Vagina (tissue), 2 donors: Measurements from ENCODE around the gene SCFD2. TPM values are rescaled to one million over a fixed set of nuclear protein-coding genes. Genes with fewer than 3 reads are reported as not detected.
"Not testable (repeated sequence)": the region's sequence is repeated elsewhere in the genome, so short reads cannot be mapped to it uniquely, and the experiment has no call there.

Source experiments
- DNase-seq, 2 donors: peaks; one replicate each; pipeline ENCODE4 v3.0.0-alpha.2; 2017; ENCODE audit errors: extremely low spot score in 2 of 2
- H3K27ac ChIP-seq: fragments of 200-600 bp; sonication (generic); one replicate; pipeline ENCODE4 v1.5.1; 2019
- H3K27me3 ChIP-seq: fragments of 200-600 bp; sonication (generic); one replicate; pipeline ENCODE4 v1.5.1; 2019
- H3K36me3 ChIP-seq, 2 donors: fragments of 200-600 bp; sonication (generic); one replicate each; pipeline ENCODE4 v1.5.1; 2017 to 2019
- H3K4me1 ChIP-seq: fragments of 200-600 bp; sonication (generic); one replicate; pipeline ENCODE4 v1.5.1; 2019
- H3K4me3 ChIP-seq, 2 donors: fragments of 200-600 bp; sonication (generic); 1 replicate in 1 of 2; 2 replicates in 1 of 2; pipeline ENCODE4 v1.5.1; 2016 to 2019
- H3K9me3 ChIP-seq: fragments of 200-600 bp; sonication (generic); one replicate; pipeline ENCODE4 v1.5.1; 2019
- POLR2A ChIP-seq, 2 donors: fragments of 450-650 bp; IDR thresholded peaks; one replicate each; pipeline ENCODE4 v1.6.1; 2017; ENCODE audit warnings: antibody characterized with exemption in 2 of 2, mild to moderate bottlenecking in 2 of 2, moderate library complexity in 2 of 2
- POLR2AphosphoS5 ChIP-seq, 2 donors: sonication (generic); formaldehyde crosslinking; IDR thresholded peaks; one replicate each; pipeline ENCODE4 v1.9.0; 2017; ENCODE audit warnings: antibody characterized with exemption in 2 of 2, mild to moderate bottlenecking in 2 of 2, low read depth in 1 of 2; ENCODE audit not compliant: insufficient read depth in 1 of 2
- intact Hi-C: fragments of 100-400 bp; cut with DNase I; formaldehyde crosslinking; loops from one replicate; pipeline ENCODE4 v1.15.1; 2023
- total RNA-seq: library from RNA; depleted of rRNA; stranded (reverse); fragments of >200 nt; gene quantifications from one replicate; pipeline ENCODE4 v1.2.3, GENCODE V29; 2016
- TF ChIP-seq, protein P1 (sequence below), 3 experiments: fragments of 450-650 bp in 2 of 3; fragments of 200-600 bp in 1 of 3; sonication (generic) in 1 of 3; IDR thresholded peaks; one replicate each; pipeline ENCODE4 v1.5.1; 2017 to 2019; ENCODE audit warnings: antibody characterized with exemption in 3 of 3, mild to moderate bottlenecking in 2 of 3, moderate library complexity in 2 of 3

SCFD2 gene
- total RNA-seq, 1 donor from 2014 or later, result 33.1 TPM

DNA sequence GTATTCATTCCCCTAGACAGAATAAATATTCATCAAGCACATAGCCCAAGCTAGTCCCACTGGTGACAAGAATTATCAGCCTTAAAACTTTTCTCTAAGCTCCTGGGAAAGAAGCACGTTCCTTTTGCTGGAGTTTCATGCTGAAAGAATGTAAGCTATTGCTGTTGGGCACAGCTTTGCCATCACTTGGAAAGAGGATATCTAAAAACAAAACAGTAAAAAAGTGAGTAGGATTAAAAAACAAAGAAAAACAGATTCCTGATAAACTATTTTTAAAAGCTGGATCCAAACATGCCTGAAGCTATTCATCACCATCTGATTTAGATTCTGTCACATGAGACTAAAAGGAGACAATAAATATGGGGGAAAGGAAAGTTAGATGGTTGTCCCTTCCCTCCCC, 176.8 kb downstream of the SCFD2 start:
- H3K27me3 ChIP-seq, result no peaks in the 10 kb centered on the region
- no peaks in the 10 kb centered on the region for H3K36me3 ChIP-seq
- TF ChIP-seq POLR2A (IDR thresholded peaks at IDR 0.05) (no peak), POLR2AphosphoS5 (IDR thresholded peaks at IDR 0.05; ENCODE audit: insufficient read depth in 1 of 2, low read depth in 1 of 2) (no peak)
- TF ChIP-seq, protein P1, sequence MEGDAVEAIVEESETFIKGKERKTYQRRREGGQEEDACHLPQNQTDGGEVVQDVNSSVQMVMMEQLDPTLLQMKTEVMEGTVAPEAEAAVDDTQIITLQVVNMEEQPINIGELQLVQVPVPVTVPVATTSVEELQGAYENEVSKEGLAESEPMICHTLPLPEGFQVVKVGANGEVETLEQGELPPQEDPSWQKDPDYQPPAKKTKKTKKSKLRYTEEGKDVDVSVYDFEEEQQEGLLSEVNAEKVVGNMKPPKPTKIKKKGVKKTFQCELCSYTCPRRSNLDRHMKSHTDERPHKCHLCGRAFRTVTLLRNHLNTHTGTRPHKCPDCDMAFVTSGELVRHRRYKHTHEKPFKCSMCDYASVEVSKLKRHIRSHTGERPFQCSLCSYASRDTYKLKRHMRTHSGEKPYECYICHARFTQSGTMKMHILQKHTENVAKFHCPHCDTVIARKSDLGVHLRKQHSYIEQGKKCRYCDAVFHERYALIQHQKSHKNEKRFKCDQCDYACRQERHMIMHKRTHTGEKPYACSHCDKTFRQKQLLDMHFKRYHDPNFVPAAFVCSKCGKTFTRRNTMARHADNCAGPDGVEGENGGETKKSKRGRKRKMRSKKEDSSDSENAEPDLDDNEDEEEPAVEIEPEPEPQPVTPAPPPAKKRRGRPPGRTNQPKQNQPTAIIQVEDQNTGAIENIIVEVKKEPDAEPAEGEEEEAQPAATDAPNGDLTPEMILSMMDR (IDR thresholded peaks at IDR 0.05), result no peak
- no peak for DNase-seq
- H3K27ac ChIP-seq, result no peak overlapping the region
- no peak overlapping the region for H3K4me3 ChIP-seq
- intact Hi-C loops, result no loop called here
- H3K9me3 ChIP-seq, result no peaks in the 10 kb centered on the region
- peaks cover 4% of the 10 kb centered on the region for H3K4me1 ChIP-seq

GRCh38 chr4:53186714-53187358, 179.0 kb downstream of the SCFD2 start:
- Histone ChIP-seq H3K4me1 (peaks cover 4% of the 10 kb centered on the region), H3K27ac (no peak overlapping the region), H3K27me3 (no peaks in the 10 kb centered on the region), H3K9me3 (no peaks in the 10 kb centered on the region), H3K4me3 (no peak overlapping the region), H3K36me3 (no peaks in the 10 kb centered on the region)
- TF ChIP-seq, protein P1 (IDR thresholded peaks at IDR 0.05), result no peak
- TF ChIP-seq POLR2AphosphoS5 (IDR thresholded peaks at IDR 0.05; ENCODE audit: insufficient read depth in 1 of 2, low read depth in 1 of 2), result no peak
- no peak for TF ChIP-seq POLR2A (IDR thresholded peaks at IDR 0.05)
- DNase-seq, result no peak
- intact Hi-C loops, result no loop called here

GRCh38 chr4:53185869-53186585, 179.8 kb downstream of the SCFD2 start:
- Histone ChIP-seq H3K4me3 (no peak overlapping the region), H3K9me3 (no peaks in the 10 kb centered on the region), H3K4me1 (peaks cover 4% of the 10 kb centered on the region), H3K27ac (no peak overlapping the region), H3K27me3 (no peaks in the 10 kb centered on the region), H3K36me3 (no peaks in the 10 kb centered on the region)
- no peak for DNase-seq
- TF ChIP-seq, protein P1 (IDR thresholded peaks at IDR 0.05), result no peak
- TF ChIP-seq POLR2A (IDR thresholded peaks at IDR 0.05) (no peak), POLR2AphosphoS5 (IDR thresholded peaks at IDR 0.05; ENCODE audit: insufficient read depth in 1 of 2, low read depth in 1 of 2) (no peak)
- intact Hi-C loops, result no loop called here

DNA sequence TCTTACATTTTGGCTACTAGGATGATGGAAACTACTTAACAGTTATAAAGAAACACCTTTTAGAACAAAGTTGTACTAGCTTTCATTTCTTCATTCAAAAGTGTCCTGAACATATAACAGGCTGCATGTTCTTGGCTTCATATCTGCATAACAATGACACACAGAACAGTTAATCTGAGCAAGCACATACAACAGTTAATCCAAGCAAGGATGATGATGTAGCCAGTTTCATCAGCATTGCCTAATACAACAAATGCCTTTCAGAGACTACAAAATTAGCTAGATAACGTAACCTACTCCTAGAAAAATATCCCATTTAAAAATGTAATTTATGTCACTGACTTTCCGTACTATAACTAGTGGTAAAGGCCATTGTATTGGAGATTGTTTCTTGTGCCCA, 182.1 kb downstream of the SCFD2 start:
- Histone ChIP-seq H3K27me3 (no peaks in the 10 kb centered on the region), H3K4me3 (no peak overlapping the region), H3K27ac (no peak overlapping the region), H3K36me3 (no peaks in the 10 kb centered on the region), H3K4me1 (peaks cover 4% of the 10 kb centered on the region), H3K9me3 (no peaks in the 10 kb centered on the region)
- DNase-seq, result no peak
- TF ChIP-seq, protein P1 (IDR thresholded peaks at IDR 0.05), result no peak
- TF ChIP-seq POLR2A (IDR thresholded peaks at IDR 0.05) (no peak), POLR2AphosphoS5 (IDR thresholded peaks at IDR 0.05; ENCODE audit: insufficient read depth in 1 of 2, low read depth in 1 of 2) (no peak)
- intact Hi-C loops, result no loop called here

- H3K4me1 ChIP-seq, H3K36me3 ChIP-seq, intact Hi-C loops, H3K27ac ChIP-seq, H3K9me3 ChIP-seq, H3K27me3 ChIP-seq, H3K4me3 ChIP-seq, DNase-seq: not testable (repeated sequence)
These were observed 188.1 kb downstream of the SCFD2 start for GRCh38 chr4:53177751-53178150.
